CD4-positive, alpha-beta T cell treated with Interleukin-1 beta for 1 hour (primary cell): Measurements from ENCODE around the gene CYSTM1.
"Not testable (repeated sequence)": the region's sequence is repeated elsewhere in the genome, so short reads cannot be mapped to it uniquely, and the experiment has no call there.

Experiments
- DNase-seq, 2 donors: peaks; one replicate each; pipeline ENCODE4 v3.0.0-alpha.2; 2020 to 2022

Gene CYSTM1

DNA sequence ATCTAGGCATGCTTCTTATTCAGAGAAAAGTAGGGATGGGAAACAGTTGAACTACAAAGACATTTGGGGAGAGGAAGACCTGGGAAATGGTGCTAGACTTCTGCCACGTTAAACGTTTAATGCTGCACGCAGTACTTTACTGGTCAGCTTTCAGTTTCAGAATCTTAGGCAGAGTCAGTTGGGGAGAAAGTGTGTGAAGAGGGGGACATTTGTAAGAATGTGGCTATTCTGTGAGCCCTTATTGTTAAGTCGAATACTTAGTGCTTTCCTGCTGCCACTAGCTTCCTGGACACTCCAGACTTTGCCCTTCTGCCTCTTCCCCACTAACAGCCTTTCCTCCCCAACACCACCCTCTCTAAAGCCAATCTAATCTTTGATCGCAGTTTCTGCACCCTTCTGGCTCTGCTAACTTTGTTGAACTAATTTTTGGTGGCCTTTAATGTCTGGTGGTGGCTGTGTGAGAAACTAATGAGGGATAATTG lies 6.1 kb downstream of the CYSTM1 start:
- DNase-seq, result no peak

GRCh38 chr5:140181525-140181924 lies 6.5 kb downstream of the CYSTM1 start:
- DNase-seq, result no peak

DNA sequence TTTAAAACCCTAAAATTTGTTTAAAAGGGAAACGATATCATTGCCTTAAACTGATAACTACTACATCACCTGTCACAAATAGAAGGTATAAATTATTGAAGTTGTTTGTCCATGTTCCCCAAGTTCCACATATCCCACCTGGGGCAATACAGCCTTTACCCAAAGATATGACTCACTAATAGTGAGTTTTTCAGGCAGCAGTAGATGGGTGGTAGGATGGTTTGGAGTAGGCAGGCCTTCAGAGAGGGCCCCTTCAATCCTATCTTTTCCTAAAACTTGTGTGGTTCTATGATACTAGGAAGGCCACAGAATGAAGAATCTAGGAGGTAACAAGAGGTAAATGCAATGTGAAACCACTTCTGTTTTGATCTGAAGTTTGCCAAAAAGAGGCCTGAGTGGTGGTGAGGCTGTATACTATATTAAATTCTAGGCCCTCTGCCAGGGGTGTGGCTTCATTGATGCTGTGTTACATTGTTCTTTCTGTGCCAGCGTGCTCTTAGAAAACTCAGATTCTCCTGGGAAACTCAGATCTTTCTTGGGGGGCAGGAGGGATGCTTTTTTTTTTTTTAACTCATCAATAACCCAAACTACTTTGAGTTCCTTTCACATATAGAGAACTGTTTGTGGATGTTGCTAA lies 7.2 kb downstream of the CYSTM1 start:
- DNase-seq, result no peak

DNA sequence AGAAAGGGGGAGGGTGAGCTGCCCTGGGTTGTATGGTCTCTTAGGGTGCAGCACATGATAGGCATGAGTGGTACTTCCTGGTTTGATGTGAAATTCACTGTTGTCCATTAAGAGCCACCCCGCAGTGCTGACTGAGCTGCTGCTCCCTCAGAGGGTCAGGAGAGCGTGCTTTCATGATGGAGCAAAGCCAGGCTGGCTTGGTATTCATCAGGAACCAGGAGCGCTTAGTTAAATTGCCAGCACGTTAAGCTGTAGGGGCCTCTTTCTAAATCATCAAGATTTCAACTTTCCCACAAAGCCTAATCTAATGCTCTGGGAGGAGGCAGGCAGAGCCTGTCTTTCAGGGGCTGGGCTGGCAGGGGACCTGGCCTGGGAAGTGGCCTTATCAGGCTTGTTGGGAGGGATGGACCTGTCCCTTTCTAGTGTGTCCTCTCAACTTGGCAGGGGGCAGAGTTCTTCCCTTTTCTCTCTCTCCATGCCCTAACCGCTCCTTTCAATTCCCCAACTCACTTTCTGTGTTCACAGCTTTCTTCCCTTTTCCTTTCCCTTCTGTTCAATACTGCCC lies 7.9 kb downstream of the CYSTM1 start:
- no peak for DNase-seq

DNA sequence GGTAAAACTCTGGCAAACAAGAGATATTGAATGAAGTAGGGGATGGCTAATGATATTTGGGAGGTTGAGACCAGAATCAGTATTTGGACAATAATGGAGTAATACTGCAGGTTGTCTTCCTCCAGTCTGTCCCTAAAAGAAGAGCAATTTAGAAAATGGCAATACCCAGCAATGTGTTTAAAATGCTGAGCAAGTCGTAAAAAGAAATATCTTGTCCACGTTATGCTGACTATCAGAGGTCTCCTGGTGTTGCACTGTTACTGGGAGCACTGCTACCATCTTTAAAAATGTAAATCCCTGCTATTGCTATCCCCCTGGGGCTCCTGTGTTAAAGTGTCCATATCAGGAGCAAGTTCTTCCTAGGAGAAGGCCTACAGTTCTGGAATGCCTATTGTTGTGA lies 10.4 kb downstream of the CYSTM1 start:
- no peak for DNase-seq

GRCh38 chr5:140186267-140186671 lies 11.3 kb downstream of the CYSTM1 start:
- no peak for DNase-seq

DNA sequence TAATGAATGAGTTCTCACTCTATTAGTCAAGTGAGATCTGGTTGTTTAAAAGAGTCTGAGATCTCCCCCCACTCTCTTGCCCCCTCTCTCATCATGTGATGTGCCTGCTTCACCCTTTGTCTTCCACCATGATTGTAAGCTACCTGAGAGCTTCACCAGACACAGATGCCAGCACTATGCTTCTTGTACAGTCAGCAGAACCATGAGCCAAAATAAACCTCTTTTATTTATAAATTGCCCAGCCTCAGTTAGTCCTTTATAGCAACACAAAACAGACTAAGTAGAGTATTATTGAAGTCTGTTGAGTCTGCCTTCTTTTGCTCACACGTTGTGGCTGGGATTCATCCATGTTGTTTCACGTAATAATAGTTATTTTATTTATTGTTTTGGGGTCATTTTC lies 14.3 kb downstream of the CYSTM1 start:
- no peak for DNase-seq

- no peak for DNase-seq
These were observed 15.2 kb downstream of the CYSTM1 start for GRCh38 chr5:140189977-140190871.

- no peak for DNase-seq
These were observed 15.9 kb downstream of the CYSTM1 start for GRCh38 chr5:140190872-140191218.

DNA sequence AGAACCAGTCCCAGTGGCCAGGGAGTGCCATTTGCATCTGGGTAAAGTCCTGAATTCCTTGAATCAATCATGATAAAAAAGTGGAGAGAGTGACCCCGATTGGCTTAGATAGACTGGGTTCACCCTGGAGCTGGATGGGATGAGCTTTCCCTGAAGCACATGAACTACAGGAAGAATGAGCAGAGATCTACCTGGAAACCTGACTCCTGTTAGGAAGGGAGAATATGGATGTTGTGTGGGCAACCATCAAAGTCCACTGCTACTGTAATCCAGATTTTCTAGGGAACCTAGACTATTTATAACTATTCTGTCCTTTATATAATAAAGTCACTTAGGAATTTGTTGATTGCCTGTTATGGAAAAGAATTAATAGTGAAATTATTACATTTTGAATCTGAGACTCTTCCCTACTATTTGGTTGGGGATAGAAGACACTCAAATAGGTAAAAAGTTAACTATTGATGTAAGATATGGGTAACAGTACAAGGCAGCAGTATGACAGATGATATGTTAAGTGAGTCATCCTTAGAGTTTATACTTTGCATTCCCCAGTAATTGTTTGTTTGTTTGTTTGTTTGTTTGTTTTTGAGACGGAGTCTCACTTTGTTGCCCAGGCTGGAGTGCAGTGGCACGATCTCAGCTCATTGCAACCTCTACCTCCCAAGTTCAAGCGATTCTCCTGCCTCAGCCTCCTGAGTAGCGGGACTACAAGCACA lies 17.9 kb downstream of the CYSTM1 start:
- DNase-seq, result no peak

- DNase-seq, result no peak
These were observed 19.7 kb downstream of the CYSTM1 start for GRCh38 chr5:140194662-140195061.

DNA sequence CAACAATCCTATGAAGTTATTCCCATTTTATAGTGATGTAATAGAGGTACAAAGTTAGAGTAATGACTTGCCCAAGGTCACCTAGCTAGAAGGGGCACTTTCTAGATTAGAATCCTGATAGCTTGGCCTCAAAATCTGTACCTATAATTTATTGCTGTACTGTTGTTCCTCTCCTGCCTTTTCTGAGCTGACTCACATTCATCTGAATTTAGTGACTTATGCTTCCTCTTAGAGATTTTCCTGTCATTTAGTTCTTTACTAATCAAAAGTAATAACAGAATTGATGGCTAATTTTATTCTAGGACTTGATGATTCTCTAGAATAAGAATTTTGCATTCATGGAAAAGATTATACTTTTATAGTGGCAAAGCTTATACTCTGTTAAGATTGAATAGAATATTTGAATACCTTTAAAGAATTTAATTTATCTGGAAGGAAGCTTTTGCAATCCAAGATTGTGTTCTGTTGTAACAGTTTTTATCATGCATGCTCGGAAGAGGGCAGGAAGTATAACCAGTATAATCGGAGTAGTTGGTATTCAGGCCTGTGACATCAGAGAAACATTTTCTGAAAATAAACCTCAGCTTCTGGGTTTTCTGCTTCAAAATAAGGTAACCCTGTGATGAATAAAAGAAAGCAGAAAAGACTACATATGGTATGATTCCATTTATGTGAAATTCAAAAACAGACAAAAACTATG lies 21.3 kb downstream of the CYSTM1 start:
- no peak for DNase-seq

DNA sequence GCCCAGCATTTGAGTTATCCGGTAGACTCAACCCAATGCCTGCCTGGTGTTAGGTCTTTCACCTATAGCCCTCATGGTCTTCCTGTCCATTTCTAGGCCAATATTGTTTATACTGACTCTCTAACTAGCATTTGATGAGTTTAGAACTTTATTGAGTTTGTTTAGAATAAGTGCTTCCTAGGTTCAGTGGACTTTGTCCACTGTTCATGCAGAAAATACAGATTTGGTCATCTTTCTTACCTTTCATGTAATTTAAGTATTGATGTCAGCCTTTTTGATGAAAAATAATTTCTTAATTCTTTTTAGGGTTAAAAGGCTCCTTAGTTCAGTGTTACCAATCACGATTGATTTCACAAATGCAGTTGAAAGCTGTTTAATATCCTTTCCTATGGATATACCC lies 22.0 kb downstream of the CYSTM1 start:
- DNase-seq, result no peak

- not testable (repeated sequence) for DNase-seq
These were observed 23.9 kb downstream of the CYSTM1 start for GRCh38 chr5:140198915-140199314.

DNA sequence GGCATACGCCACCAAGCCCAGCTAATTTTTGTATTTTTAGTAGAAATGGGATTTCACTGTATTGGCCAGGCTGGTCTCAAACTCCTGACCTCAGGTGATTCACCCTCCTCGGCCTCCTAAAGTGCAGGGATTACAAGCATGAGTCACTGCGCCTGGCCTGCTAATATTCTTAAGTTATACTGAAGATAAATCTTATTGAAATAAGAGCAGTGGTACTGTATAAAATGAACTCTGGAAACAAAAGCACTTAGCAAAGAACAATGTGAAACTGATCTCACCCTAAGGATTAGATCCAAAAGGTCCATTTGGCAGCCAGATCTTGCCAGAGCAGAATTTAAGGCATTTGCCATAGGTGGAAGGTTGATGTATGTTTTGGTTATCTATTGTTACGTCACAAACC lies 27.1 kb downstream of the CYSTM1 start:
- DNase-seq, result no peak

GRCh38 chr5:140202610-140203009 lies 27.6 kb downstream of the CYSTM1 start:
- DNase-seq, result no peak

DNA sequence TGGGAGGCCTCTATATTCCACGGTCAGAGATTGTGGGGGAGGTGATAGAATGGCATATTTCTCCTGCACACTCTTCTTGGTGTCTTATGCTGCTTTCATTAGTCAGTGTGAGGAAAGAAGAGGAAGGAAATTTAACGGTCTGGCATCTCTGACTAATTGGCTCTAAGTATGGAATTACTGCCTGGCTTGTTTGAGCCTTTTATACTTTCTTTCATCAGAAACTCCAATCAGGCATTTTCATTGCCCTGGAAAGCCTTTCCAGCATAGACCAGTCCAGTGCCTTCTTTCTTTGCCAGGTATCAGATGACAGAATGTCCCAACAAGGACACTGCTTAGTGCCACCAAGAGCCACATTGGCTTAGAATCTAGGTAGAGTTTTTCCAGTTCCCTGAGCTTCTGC lies 30.2 kb downstream of the CYSTM1 start:
- no peak for DNase-seq

DNA sequence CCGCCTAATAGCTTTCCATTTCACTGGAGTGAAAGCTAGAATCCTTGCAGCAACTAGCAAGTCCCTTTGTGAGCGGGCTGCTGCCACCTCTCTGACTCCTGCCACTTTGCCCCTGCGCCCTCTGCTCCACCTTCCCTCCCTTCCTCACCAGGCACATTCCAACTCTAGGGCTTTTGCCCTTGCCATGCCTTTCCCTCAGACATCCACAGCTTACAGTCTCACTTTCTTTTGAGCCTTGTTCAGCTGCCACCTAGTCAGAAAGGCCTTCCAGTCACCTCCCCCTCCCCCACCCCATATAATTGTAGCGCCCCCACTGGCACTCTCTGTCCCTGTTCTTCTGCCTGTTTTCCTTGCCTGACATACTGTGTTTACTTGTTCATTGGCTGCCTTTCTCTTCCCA lies 31.0 kb downstream of the CYSTM1 start:
- no peak for DNase-seq

- no peak for DNase-seq
These were observed 32.4 kb downstream of the CYSTM1 start for GRCh38 chr5:140207250-140207964.

- DNase-seq, result no peak
These were observed 33.1 kb downstream of the CYSTM1 start for GRCh38 chr5:140208065-140208464.

DNA sequence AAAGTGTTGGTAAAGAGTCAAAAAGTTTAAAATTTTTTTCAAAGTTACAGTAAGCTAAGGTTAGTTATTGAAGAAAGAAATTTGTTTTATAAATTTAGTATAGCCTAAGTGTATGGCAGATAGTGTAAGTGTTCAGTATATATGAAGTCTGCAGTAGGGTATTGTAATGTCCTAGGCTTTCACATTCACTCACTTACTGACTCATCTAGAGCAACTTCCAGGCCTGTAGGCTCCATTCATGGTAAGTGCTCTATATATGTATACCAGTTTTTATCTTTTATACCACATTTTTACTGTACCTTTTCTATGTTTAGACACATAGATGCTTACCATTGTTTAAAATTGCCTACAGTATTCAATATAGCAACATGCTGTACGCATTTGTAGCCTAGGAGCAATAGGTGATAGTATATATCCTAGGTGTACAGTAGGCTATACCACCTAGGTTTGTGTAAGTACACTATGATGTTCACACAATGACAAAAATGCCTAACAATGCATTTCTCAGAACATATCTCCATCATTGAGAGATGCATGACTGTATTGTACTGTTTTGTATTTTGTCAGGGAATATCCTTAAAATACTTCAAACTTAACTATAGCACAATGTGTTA lies 38.5 kb downstream of the CYSTM1 start:
- DNase-seq, result no peak

DNA sequence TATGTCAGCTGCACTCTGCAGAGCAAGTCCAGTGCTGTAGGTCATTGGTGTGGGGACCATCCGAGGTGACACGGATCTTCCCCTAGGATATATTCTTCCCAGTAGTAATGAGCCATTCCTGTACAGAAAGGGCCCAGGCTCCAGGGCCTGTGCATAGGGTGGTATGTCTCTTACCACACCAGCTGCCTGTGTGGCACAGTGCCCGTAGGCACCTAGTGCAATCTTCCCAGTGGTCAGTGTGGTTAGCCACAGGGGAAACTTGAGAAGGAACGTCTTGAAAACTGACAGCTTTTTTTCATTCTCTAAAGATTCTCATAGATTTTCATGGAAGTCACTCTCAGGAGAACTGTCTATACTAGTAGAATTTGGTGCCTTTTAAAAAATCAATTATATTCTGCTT lies 39.8 kb downstream of the CYSTM1 start:
- DNase-seq, result no peak
